ENCODE results near the gene F2RL3.
"Not testable (repeated sequence)": the region's sequence is repeated elsewhere in the genome, so short reads cannot be mapped to it uniquely, and the experiment has no call there.

Gene F2RL3

DNA sequence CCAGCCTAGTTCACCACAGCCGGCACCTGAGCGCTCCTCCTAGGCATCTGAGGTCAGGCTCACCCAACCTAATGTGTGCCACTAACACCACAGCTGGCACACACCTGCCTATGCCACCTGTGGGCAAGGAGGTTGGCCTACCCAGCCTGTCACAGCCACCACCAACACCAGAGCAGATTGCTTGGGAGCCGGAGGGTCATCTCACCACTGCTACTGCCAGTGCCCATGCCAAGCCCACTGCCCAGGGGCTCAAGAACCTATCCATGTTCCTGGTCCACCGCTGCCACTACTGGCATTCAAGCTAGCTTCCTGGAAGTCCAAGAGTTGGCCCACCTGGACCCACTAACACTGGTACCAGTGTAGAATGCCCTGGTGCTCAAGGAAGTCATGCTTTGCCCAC lies 42.5 kb downstream of the F2RL3 start:
- DNase-seq (ENCODE audit: insufficient read length, low spot score): no peak
- no peak for FAIRE-seq
- no peak for TF ChIP-seq POLR2A (IDR thresholded peaks at IDR 0.05; ENCODE audit: low read depth, low read length)

DNA sequence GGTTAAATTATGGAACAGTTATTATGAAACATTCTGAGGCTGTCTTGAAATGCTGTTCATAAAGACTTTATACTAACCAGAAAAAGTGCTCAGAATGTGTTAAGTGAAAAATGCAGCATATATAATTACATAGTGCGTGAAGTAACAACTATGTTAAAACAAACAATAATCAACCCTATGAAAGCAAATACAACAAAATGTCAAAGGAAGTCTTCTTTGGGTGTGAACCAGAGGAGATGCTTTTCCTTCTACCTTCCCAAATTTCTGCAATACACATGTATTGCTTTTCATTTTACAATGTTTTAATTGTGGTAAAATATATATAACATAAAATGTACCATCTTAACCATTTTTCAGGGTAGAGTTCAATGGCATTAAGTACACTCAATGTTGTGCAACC lies 45.7 kb downstream of the F2RL3 start:
- no peak for FAIRE-seq
- TF ChIP-seq POLR2A (IDR thresholded peaks at IDR 0.05; ENCODE audit: low read depth, low read length): no peak

DNA sequence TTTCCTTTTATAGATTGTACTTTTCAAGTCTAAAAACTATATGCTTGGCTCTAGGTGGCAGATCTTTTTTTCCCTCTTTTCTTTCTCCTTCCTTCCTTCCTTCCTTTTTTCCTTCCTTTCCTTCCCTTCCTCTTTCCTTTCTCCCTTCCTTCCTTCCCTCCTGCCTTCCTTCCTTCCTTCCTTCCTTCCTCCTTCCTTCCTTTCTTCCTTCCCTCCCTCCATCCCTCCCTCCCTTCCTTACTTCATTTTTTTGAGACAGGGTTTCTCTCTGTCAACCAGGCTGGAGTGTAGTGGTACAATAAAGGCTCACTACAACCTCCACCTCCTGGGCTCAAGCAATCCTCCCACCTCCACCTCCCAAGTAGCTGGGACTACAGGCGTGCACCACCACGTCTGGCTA lies 48.1 kb downstream of the F2RL3 start:
- FAIRE-seq: no peak
- no peak for TF ChIP-seq POLR2A (IDR thresholded peaks at IDR 0.05; ENCODE audit: low read depth, low read length)
- DNase-seq (ENCODE audit: insufficient read length, low spot score): no peak

More for the DNA sequence above, 45.7 kb downstream of the F2RL3 start:
- DNase-seq (ENCODE audit: insufficient read length, low spot score): no peak

DNA sequence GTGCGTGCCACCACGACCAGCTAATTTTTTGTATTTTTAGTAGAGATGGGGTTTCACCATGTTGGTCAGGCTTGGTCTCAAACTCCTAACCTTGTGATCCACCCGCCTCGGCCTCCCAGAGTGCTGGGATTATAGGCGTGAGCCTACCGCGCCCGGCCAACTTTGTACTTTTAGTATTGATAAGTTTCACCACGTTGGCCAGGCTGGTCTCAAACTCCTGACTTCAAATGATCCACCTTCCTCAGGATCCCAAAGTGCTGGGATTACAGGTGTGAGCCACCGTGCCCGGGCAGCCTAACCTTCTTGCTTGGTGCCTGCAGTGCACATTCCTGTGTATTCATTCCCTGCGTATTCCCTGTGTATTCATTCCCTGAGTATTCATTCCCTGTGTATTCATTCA lies 49.0 kb downstream of the F2RL3 start:
- FAIRE-seq: not testable (repeated sequence)

DNA sequence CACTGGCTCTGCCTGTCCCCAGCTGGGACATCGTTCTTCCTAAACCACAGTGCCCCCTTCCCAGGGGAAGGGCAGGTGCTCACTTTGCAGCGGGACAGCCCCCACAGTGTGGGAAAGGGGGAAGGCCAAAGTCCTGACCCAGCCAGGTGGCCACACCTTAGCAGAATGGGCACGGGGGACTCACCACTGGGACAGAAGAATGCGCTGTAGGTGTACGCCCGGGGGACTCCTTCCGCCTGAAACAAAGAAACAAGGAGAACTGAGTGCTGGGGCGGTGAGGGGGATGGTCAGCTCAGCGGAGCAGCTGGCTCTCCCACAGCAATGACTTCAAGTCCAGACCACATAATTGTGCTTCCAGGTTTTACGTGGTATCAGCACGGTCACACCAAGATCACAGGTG lies 49.4 kb downstream of the F2RL3 start:
- FAIRE-seq (no peak), DNase-seq (ENCODE audit: insufficient read length, low spot score) (no peak)
- TF ChIP-seq POLR2A (IDR thresholded peaks at IDR 0.05; ENCODE audit: low read depth, low read length): no peak

More for the DNA sequence above, 49.0 kb downstream of the F2RL3 start:
- not testable (repeated sequence) for DNase-seq (ENCODE audit: insufficient read length, low spot score)

DNA sequence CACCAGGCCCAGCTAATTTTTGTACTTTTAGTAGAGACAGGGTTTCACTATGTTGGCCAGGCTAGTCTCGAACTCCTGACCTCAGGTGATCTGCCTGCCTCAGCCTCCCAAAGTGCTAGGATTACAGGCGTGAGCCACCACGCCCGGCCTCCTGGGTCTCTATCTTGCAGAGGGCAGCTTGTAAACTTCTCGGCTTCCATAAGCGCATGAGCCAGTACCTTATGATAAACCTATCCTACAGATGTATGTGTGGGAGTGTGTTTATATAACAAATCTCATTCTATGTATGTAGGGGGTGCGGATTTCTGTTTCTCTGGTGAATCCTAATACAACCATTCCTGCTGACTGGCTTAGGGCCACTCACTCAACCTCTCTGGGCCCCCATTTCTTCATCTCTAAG lies 51.3 kb downstream of the F2RL3 start:
- FAIRE-seq: not testable (repeated sequence)

DNA sequence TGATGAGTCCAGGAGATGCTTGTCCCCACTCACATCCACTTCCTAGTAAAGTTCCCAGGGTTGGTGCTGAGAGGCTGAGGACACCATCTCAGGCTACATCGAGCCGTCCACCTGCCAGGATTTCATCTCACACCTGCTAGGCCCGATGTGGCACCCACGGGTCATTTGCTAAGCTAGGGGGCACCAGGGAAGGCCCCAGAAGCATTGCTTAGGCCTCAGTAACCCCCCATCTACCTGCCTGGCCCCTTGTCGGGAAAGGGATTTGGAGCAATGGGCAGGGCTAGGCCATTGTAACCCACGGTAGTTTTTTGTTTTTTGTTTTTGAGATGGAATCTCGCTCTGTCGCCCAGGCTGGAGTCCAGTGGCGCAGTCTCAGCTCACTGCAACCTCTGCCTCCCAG lies 51.8 kb downstream of the F2RL3 start:
- FAIRE-seq (no peak), DNase-seq (ENCODE audit: insufficient read length, low spot score) (no peak)
- no peak for TF ChIP-seq POLR2A (IDR thresholded peaks at IDR 0.05; ENCODE audit: low read depth, low read length)

More for the DNA sequence above, 51.3 kb downstream of the F2RL3 start:
- not testable (repeated sequence) for DNase-seq (ENCODE audit: insufficient read length, low spot score)

Data from H54 (cell line).